ENCODE measurements around the gene ABTB2.
"Not testable (repeated sequence)": the region's sequence is repeated elsewhere in the genome, so short reads cannot be mapped to it uniquely, and the experiment has no call there.

ABTB2 gene

GRCh38 chr11:34190192-34191139 lies 167.3 kb downstream of the ABTB2 start:
- DNase-seq (ENCODE audit: low read depth in 2 of 2): no peak

GRCh38 chr11:34189191-34189590 lies 168.6 kb downstream of the ABTB2 start:
- DNase-seq (ENCODE audit: low read depth in 2 of 2): no peak

DNA sequence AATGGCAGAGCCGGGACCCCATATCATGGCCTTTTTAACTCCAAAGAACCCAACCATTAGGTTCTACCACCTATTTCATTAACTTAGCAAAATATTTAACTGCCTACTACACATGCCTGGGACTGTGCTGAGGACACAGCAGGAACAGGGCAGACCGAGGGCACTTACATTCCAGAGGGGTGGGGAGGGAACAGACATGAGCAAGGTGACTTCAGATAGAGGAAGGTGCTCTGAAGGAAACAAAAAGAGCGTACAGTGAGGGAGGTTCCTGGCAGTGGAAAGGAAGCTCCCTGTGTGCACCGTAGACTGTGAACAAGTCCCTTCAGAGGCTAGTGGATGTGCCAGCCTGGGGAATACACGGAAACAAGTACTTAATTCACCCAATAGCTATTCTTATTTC lies 169.6 kb downstream of the ABTB2 start:
- DNase-seq (ENCODE audit: low read depth in 2 of 2): no peak

- no peak for DNase-seq (ENCODE audit: low read depth in 2 of 2)
Measured at GRCh38 chr11:34185926-34186841, 171.6 kb downstream of the ABTB2 start.

DNA sequence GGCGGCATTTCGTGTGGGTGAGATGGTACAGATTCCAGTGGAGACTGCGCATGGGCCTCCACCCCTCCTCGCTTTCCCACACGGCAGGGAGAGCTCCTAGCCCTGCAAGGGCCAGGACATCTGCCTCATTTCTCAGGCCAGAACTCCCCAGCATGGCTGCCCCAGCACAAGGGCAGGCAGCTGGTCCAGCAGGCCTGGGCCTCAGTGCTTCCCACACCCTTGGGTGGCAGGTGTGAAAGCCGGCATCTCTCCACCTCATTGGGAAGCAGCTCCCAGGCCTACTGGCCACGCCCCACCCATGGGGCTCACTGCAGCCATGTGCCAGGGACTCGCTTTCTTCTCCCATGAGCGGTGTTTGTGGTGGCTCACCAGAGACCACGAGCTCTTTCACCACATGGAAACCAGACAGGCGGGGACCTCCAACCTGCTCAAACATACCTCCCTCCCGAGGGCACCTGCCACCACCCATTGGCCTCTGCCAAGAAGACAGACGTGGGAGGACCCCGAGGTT lies 173.2 kb downstream of the ABTB2 start:
- no peak for DNase-seq (ENCODE audit: low read depth in 2 of 2)

- DNase-seq (ENCODE audit: low read depth in 2 of 2): no peak
Measured at GRCh38 chr11:34183848-34184391, 173.9 kb downstream of the ABTB2 start.

DNA sequence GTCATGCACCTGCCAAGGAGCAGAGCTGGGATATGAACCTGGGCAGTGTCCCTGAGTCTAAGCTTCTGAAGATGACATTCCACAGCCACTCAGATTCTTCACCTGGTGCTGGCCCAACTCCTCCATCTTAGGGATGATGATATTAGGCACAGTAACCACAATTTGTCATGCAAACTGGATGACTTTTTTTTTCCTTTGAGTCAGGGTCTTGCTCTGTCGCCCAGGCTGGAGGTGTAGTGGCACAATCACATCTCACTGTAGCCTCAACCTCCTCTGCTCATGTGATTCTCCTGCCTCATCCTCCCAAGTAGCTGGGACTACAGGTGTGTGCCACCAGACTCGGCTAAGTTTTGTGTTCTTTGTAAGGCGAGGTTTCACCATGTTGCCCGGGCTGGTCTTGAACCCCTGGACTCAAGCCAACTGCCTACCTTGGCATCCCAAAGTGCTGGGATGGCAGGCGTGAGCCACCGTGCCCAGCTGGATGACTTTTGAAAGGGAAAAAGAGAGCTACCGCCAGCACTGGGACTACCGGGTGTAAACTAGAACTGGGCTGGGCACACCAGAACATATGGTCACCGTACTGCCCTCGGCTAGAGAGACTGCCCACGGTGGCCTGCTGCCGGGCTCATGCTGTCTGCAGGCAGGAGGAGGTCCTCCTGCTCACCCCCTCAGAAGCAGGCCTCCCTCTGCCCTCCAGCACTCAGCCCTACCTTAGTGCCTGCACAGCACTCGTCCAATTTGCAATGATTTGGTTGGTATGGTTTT lies 174.7 kb downstream of the ABTB2 start:
- DNase-seq (ENCODE audit: low read depth in 2 of 2): no peak

DNA sequence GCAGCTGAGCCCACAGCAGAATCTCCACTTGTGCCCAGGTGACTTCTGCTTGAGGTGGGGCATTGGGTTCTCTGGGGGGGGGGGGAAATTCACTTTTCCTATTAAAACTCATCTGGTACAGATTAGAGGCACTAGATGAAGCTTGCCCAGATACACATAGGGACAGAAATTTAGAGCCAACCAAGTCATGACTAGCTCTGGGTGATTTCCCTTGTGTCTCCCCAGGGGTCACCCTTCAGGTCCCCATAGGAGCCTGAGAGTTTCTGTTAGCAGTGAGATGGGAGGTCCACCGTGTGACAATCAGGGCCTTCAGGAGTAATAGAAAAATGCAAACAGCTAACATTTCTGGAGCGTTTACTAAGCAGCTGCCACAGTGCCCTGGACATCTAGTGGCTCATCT lies 175.4 kb downstream of the ABTB2 start:
- DNase-seq (ENCODE audit: low read depth in 2 of 2): no peak

GRCh38 chr11:34181856-34182405 lies 175.9 kb downstream of the ABTB2 start:
- DNase-seq (ENCODE audit: low read depth in 2 of 2): no peak

GRCh38 chr11:34181251-34181650 lies 176.6 kb downstream of the ABTB2 start:
- DNase-seq (ENCODE audit: low read depth in 2 of 2): no peak

- DNase-seq (ENCODE audit: low read depth in 2 of 2): not testable (repeated sequence)
Measured at GRCh38 chr11:34180814-34181165, 177.0 kb downstream of the ABTB2 start.

DNA sequence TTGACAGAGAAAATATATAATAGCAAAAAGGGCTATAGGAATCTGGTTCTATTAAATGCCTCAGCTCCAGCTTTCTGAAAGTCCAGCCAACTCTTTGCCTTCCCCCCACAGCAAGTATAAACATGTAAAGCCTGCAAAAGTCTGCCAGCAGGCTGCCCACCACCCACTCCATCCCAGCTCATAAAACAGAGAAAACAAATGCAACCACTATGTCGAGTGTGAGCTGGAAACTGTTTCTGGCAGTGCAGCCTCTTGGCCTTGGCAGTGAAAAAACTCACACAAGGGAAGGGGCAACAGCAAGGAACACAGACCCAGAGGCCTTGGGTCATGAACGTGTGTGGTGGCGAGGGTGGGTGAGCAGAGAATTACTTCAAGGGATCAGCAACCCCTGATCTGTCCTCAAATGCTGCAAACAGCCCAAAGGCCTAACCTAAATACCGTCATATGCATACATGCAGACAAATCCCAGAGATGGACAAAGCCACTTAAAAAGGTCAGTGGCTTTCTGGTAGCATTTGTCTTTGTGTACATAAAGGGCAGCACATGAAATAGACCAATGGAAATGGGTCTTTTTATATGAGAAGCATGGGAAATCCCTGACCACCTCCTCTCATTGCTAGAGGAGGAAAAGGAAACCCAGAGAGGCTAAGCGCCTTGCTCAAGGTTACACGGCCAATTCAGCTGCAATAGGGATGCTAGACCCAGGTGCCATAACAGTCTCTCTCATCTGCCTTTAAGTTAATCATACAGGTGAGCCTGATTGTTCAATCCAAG lies 177.6 kb downstream of the ABTB2 start:
- DNase-seq (ENCODE audit: low read depth in 2 of 2): no peak

DNA sequence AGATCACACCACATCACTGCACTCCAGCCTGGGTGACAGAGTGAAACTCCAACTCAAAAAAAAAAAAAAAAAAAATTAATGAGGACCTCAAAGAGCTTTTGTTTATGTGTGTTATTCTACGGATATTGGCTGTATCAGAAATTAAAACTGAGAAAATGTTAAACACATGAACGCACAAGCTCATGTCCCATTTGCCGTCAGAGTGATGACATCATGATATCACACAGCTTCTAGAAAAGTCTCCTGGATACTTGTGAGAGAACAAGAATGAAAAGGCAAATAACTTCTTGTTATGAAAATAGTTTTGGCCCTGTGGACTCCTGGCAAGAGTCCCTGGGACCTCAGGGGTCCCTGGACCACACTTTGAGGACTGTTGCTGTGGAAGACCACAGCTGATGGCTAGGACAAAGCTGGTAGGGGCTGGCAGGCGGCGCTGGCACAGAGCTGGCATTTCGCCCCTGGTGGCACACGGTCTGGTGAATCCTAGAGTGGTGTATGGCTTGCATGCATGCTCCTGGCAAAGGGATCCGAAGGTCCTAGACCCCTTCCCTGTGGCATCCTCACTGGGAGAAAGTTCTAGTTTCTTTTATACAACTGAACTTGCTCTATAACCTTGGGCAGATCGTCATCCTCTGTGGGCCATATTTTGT lies 178.7 kb downstream of the ABTB2 start:
- DNase-seq (ENCODE audit: low read depth in 2 of 2): no peak

- no peak for DNase-seq (ENCODE audit: low read depth in 2 of 2)
Measured at GRCh38 chr11:34178209-34178821, 179.5 kb downstream of the ABTB2 start.

GRCh38 chr11:34176751-34177209 lies 181.0 kb downstream of the ABTB2 start:
- DNase-seq (ENCODE audit: low read depth in 2 of 2): no peak

DNA sequence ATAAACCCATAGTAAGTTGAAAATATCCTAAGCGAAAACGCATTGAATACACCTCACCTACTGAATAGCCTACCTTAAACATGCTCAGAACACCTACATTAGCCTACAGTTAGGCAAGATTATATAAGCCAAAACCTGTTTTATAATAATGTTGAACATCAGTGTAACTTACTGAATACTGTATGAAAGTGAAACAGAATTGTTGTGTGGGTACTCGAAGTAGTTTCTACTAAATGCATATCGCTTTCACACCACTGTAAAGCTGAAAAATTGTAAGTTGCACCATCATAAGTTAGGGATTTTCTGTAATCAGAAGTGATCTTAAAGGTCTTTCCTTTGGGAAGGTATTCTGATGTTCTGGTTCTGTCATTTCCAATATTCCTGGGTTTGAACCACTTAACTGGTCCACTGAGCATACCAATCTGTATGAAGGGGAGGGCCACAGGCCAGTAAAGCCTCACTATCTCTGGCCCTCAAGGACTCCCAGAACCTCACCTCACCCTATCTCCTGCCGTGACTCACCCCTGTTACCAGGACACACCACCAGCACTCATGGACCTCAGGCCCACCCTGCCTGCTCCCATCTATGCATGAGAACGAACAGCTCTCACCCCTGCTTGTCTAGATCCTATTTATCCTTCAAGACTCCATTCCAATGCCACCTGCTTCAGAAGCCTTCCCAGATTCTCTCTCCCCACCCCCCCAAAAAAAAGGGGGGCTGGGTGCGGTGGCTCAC lies 182.4 kb downstream of the ABTB2 start:
- DNase-seq (ENCODE audit: low read depth in 2 of 2): no peak

DNA sequence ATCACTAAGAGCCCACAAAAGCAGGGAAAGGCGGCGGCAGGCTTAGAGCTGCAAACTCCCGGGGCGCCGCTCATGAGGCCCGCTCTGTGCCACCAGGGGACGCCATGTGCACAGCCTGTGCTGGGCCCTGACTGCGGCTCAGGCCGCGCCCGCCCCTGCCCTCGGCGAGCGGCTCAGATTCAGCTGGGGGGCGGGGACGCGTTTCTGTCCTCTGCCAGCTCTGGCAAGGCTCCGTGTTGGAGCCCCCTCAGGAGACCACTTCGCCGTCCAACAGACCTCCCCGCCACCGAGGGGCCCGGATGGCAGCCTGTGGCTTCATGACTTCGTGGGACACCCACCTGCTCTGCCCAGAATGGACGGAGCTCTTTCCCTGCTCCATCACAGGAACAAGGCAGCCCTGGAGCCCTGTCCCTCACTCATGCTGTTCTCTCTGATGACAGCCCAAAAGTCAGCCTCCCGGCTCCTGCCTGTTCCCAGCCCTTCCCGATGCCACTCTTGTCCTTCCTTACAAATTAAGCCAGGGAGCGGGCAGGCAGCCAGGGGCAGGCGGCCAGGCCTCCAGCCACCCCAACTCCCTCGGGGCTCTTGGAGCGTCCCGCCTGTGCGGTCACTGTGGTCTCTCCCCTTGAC lies 183.3 kb downstream of the ABTB2 start:
- DNase-seq (ENCODE audit: low read depth in 2 of 2): peak; percentile 54 to 63

GRCh38 chr11:34173050-34173449 lies 184.8 kb downstream of the ABTB2 start:
- DNase-seq (ENCODE audit: low read depth in 2 of 2): no peak
